Thymus (tissue), 11 donors: Measurements from ENCODE around the gene TMEM59L. TPM values are rescaled to one million over a fixed set of nuclear protein-coding genes. Genes with fewer than 3 reads are reported as not detected.

Experiments
- DNase-seq, 9 donors: peaks; one replicate each; pipeline ENCODE4 v3.0.0-alpha.2; 2013; ENCODE audit warnings: low spot score in 9 of 9, low read depth in 6 of 9, missing footprints in 1 of 9
- H3K27ac ChIP-seq, 2 donors: one replicate each; pipeline ENCODE4 v1.5.1; 2013; ENCODE audit warnings: control low read depth in 1 of 2, low read depth in 1 of 2, low read length in 1 of 2, mild to moderate bottlenecking in 1 of 2, moderate library complexity in 1 of 2
- H3K27me3 ChIP-seq, 2 donors: one replicate each; pipeline ENCODE4 v1.5.1; 2013; ENCODE audit warnings: low read length in 1 of 2; ENCODE audit not compliant: control insufficient read depth in 2 of 2, insufficient read depth in 1 of 2
- H3K36me3 ChIP-seq, 2 donors: one replicate each; pipeline ENCODE4 v1.5.1; 2013; ENCODE audit warnings: low read length in 1 of 2, mild to moderate bottlenecking in 1 of 2, moderate library complexity in 1 of 2; ENCODE audit not compliant: control insufficient read depth in 2 of 2, insufficient read depth in 2 of 2
- H3K4me1 ChIP-seq, 2 donors: one replicate each; pipeline ENCODE4 v1.5.1; 2013; ENCODE audit warnings: low read length in 2 of 2; ENCODE audit not compliant: control insufficient read depth in 2 of 2, insufficient read depth in 2 of 2
- H3K4me3 ChIP-seq, 2 donors: one replicate each; pipeline ENCODE4 v1.5.1; 2013; ENCODE audit warnings: low read length in 2 of 2, control low read depth in 1 of 2, mild to moderate bottlenecking in 1 of 2
- H3K9me3 ChIP-seq, 2 donors: one replicate each; pipeline ENCODE4 v1.5.1; 2013; ENCODE audit warnings: low read length in 1 of 2, mild to moderate bottlenecking in 1 of 2; ENCODE audit not compliant: control insufficient read depth in 2 of 2, insufficient read depth in 1 of 2
- WGBS: extraction: QIAGEN DNeasy Blood & Tissue Kit; methylation state at CpG from one replicate; pipeline ENCODE4 v1.1.7; 2013; 5-methylcytosine and 5-hydroxymethylcytosine counted together
- polyA plus RNA-seq: library from polyadenylated mRNA; stranded (reverse); fragments of 200-250 nt; gene quantifications from one replicate; pipeline ENCODE4 v1.2.3, GENCODE V29; 2013
- total RNA-seq: library from RNA; stranded (reverse); fragments of 120-200 nt; gene quantifications from one replicate; pipeline ENCODE4 v1.2.4, GENCODE V29; 2013
- donor health status: healthy.

TMEM59L gene
- total and polyA plus RNA-seq, 2 donors, result 0.96 TPM; not detected in 1

DNA sequence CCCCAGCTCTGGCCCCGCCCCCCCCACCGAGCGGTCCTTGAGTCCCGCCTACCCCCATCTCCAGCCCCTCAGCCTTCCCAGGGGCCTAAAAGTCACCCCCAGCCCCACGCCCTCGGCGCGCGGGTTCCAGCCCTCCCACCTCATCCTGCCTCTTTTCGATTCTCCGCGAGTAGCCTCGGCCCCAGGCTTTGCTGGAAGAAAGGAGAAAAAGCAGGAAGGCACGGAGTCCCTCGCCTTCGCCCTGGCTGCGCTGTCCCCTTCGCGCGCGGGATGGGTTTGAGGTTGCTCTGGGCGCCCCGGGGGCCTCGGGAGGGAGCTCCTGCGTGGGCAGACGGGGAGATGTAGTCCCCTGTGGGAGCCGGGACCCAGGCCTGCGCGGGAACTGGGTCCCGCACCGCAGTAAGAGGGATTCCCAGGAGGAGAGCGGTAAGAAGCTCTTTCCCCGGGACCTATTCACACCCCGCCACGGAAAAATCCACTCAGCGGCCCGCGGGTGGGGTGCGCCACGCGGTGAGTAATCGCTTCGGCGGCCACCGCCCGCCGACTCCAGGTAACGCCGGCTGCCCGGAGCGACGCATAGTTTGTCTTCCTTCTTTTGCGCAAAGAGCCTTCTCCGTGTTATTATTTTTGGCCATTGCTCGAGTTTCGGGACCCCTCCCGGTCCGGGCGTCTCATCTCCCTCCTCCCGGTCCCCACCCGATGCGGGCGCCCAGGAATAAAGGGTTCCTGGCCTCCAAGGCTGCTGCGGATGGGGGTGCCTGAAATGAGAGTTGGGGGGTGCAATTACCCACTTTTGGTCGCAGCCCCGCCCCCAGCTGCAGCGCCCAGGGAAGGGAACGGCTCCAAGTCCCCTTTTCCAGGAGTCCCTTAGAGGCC is 5.2 kb upstream of the TMEM59L start:
- peaks cover 2 to 4% of the 10 kb centered on the region in 2 donors for H3K9me3 ChIP-seq
- peaks cover 0 to 20% of the 10 kb centered on the region in 2 donors for H3K4me1 ChIP-seq
- no peak for DNase-seq
- 4% methylated on average over 68 of the region's 68 CpGs for WGBS
- H3K27me3 ChIP-seq, result peaks cover 97% of the 10 kb centered on the region in 2 donors
- H3K4me3 ChIP-seq, result no peak overlapping the region
- H3K36me3 ChIP-seq, result no peaks in the 10 kb centered on the region
- H3K27ac ChIP-seq, result no peak overlapping the region

DNA sequence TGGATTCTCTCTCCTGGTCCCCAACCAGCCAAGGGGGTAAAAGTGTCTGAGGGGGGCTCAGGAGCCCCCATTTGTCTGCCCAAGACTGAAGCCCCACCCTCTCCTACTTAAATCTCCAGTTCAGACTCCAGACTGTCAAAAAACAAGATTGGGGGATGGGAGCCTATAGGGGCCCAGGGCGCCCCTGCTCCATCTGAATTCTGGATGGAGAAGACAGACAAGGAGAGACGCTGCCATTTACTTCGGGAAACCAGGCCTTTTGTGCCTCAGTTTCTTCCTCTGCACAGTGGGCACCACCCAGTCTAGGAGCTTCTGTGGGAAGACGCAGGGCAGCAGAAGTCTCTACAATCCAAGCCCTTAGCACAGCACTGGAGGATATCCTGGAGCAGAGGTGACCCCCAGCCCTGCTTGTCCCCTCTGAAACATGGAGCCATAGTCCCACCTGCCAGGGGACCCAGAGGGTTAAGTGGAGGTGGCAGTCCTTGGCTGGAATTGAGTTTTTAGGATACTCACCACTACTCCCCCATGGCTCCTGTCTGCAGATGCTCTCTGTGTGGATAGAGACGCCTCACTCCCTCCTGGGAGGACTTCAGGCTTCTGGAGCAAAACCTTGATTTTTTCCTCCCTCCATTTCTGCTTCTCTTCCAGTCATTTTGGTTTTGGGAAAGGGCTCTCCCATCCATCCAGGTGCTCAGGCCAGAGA is 4.4 kb upstream of the TMEM59L start:
- H3K27me3 ChIP-seq, result peaks cover 97% of the 10 kb centered on the region in 2 donors
- peaks cover 2 to 21% of the 10 kb centered on the region in 2 donors for H3K4me1 ChIP-seq
- no peaks in the 10 kb centered on the region for H3K36me3 ChIP-seq
- no peak for DNase-seq
- no peak overlapping the region for H3K4me3 ChIP-seq
- WGBS, result 27% methylated on average over 5 of the region's 5 CpGs
- H3K9me3 ChIP-seq, result peaks cover 2 to 4% of the 10 kb centered on the region in 2 donors
- H3K27ac ChIP-seq, result no peak overlapping the region

DNA sequence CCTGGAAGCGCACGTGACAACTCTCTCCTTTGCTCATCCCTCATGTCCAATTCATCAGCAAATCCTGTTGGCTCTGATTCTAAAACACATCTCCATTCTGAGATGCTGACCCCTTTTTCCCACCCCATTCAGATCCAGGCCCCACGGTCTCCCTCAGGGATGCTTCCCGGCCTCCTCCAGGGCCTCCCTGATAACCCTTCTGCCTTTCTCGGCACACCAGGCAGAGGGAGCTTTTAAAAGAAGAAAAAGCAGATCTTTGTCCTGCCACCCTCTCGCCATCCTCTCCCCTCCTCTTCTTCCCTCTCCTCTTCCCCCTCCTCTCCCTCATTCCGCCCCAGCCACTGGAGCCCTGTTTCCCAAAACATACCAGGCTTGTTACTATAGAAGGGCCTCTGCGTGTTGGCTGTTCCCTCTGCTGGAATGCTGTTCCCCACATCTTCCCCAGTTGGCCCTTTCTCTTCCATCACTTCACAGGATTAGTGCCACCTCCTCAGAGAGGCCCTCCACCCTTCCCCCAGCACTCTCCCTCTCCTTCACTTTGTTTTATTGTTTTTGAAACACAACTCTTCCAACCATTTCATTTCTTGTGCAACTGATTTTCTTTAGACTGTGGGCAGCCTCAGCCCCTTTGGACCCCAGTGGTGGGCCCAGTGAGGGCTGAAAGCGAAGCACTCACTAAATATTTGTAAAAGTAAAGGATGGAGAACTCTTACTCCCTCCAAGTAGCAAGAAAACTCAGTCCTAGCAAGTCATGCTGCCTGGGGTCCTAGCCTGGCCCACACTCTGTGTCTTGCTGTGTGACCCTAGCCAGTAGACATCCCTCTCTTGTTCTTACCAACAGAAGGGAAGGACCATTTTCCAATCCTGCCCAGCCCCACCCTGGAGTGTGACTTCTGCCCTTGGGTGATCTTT is 3.6 kb upstream of the TMEM59L start:
- 43% methylated on average over 9 of the region's 9 CpGs for WGBS
- Histone ChIP-seq H3K27ac (no peak overlapping the region), H3K9me3 (peaks cover 0 to 8% of the 10 kb centered on the region in 2 donors), H3K27me3 (peaks cover 97% of the 10 kb centered on the region in 2 donors), H3K4me1 (peaks cover 2 to 21% of the 10 kb centered on the region in 2 donors), H3K36me3 (no peaks in the 10 kb centered on the region), H3K4me3 (no peak overlapping the region)
- no peak for DNase-seq

DNA sequence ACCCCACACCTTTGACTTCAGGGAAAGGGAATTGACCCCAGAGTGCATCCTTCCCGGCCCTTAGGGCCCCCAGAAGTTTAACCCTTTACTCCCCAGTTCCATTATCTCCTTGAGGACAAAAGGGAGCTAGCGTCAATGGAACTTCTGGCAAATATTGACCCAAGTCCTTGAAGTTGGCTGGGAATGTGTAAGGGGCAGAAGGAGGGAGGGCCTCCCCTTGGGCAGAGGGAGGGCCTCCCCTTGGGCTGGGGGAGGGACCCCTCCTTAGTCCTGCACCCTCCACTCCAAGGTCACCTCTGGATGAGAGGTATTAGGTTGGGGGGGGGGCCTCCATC is 3.0 kb upstream of the TMEM59L start:
- DNase-seq, result no peak
- no peak overlapping the region for H3K27ac ChIP-seq
- H3K27me3 ChIP-seq, result peaks cover 97% of the 10 kb centered on the region in 2 donors
- peaks cover 2 to 21% of the 10 kb centered on the region in 2 donors for H3K4me1 ChIP-seq
- H3K36me3 ChIP-seq, result no peaks in the 10 kb centered on the region
- H3K4me3 ChIP-seq, result no peak overlapping the region
- H3K9me3 ChIP-seq, result peaks cover 0 to 12% of the 10 kb centered on the region in 2 donors
- WGBS, result 45% methylated on average over 2 of the region's 2 CpGs

DNA sequence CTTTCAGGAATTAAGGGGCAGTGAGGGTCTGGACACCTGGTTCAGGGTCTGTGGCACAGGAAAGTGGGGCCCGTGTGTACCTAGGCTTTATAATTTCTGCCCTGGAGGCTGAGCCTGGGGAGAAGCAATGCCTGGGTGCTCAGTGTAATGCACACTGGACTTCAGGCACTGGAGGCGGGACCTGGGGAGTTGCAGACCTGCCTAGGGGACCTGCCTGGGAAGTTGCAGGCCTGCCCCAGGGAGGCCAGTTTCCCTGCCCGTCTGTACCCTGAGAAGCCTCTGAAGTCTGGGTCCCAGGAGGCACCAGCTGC is 2.5 kb upstream of the TMEM59L start:
- H3K9me3 ChIP-seq, result peaks cover 0 to 12% of the 10 kb centered on the region in 2 donors
- peaks cover 94 to 97% of the 10 kb centered on the region in 2 donors for H3K27me3 ChIP-seq
- DNase-seq, result no peak
- no peak overlapping the region for H3K4me3 ChIP-seq
- H3K4me1 ChIP-seq, result peaks cover 2 to 21% of the 10 kb centered on the region in 2 donors
- no peak overlapping the region for H3K27ac ChIP-seq
- WGBS, result 37% methylated on average over 3 of the region's 3 CpGs
- H3K36me3 ChIP-seq, result no peaks in the 10 kb centered on the region

DNA sequence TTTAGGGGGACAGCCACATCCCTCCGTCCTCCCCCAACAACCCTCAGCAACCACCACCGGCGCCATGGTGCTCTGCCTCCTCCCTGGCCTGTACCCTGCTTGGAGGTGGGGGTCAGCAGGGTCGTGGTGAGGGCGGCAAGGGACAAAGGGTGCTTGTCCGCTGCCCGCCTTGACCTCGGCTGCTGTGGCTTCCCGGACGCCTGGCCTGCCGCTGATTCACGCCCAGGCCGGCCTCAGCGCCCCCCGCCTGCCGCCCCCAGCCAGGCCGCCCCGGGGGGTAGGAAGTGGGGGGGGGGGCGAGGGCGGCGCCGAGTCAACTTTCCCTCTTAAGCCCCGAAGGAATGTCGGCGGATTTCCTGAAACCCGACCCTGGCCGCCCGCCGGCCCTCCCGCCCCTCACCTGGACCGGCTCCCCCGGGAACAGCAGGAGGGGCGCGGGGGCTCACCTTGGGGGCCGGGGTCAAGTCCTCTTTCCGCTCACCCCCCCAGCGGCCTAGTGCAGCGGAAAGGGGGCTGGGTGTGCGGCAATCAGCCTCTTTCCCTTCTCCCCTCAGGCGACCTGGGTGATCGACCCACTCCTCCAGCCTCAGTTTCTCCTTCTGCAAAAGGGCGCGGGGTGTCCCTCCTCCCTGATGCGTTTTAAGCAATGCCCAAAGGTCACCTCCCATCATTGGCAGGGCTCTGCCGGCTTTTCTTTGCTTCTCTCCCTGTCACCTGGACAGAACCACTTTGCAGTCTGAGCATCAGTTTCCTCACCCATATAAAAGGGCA is 1.9 kb upstream of the TMEM59L start:
- 4% methylated on average over 45 of the region's 45 CpGs for WGBS
- Histone ChIP-seq H3K27ac (no peak overlapping the region), H3K9me3 (peaks cover 0 to 12% of the 10 kb centered on the region in 2 donors), H3K4me3 (no peak overlapping the region), H3K4me1 (peaks cover 2 to 21% of the 10 kb centered on the region in 2 donors), H3K36me3 (no peaks in the 10 kb centered on the region), H3K27me3 (peaks cover 88 to 97% of the 10 kb centered on the region in 2 donors)
- no peak for DNase-seq

DNA sequence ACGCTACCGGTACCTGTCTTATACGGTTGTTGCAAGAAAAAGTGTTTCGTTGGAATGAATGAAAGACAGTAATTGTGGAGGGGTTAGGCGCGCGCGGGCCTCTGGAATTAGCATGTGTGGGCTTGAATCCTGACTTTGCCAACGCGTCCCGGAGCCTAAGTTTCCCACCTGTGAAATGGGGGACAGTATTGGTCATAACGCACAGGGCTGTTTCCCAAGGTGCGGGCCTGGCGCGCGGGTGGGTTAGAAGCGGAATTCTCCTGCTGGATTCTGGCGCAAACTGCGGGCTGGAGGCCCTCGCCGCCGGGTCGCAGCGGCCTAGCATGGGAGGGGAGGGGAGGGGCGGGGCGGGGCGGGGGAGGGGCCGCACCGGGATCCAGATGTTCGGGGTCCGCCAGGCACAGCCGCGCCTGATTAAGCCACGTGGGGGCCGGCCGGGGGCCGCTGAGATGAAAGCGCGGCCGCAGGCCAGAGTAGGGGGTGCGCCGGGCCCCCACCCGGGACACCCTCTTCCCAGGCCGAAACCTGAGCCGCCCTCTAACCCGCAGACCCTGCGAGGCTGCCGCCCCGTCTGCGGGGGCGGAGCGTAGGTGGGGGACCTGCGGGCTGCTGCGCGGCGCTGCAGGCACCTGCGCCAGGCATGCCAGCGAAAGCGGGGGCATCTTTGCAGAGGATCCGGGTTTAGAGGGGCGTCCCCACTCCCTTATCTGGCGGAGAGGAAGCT is 1.2 kb upstream of the TMEM59L start:
- WGBS, result 2% methylated on average over 62 of the region's 62 CpGs
- H3K27ac ChIP-seq, result no peak overlapping the region
- no peak for DNase-seq
- H3K4me3 ChIP-seq, result peak overlapping the region in 1 of 2 donors; percentile 12
- peaks cover 81 to 97% of the 10 kb centered on the region in 2 donors for H3K27me3 ChIP-seq
- H3K4me1 ChIP-seq, result peaks cover 2 to 21% of the 10 kb centered on the region in 2 donors
- no peaks in the 10 kb centered on the region for H3K36me3 ChIP-seq
- H3K9me3 ChIP-seq, result peaks cover 0 to 12% of the 10 kb centered on the region in 2 donors
